Caco-2 (cell line): Measurements from ENCODE around the gene DVL1. TPM values are rescaled to one million over a fixed set of nuclear protein-coding genes. Genes with fewer than 3 reads are reported as not detected.

Experiments
- BruUV-seq: library from RNA; stranded (reverse); fragments of 400-500 nt; replicated peaks from 2 replicates; lab custom pipeline; 2021; lab: Mats Ljungman, UMichigan
- CTCF ChIA-PET: fragments of 300-600 bp; sonication (Branson Sonifier 250); formaldehyde crosslinking; loops from one replicate; lab custom pipeline; 2022; ENCODE audit warnings: antibody characterized with exemption; lab: Charles Lee
- POLR2A ChIA-PET: fragments of 300-600 bp; sonication (Branson Sonifier 250); formaldehyde crosslinking; loops from one replicate; lab custom pipeline; 2022; ENCODE audit warnings: antibody characterized with exemption; lab: Charles Lee
- DNase-seq, 2 experiments: peaks; one replicate each; pipeline versions ENCODE4 v3.0.0 to v3.0.0-alpha.2; 2020 to 2022
- H3K27me3 ChIP-seq: replicated peaks from 2 replicates; pipeline ENCODE4 v1.6.0; 2011; ENCODE audit warnings: low read length; ENCODE audit not compliant: control insufficient read depth, insufficient read depth
- H3K36me3 ChIP-seq: 2 replicates; pipeline ENCODE4 v1.5.1; 2011; ENCODE audit warnings: low read length; ENCODE audit not compliant: control insufficient read depth, insufficient read depth
- H3K4me1 ChIP-seq: fragments of 250-450 bp; sonication (Bioruptor Pico); 2 replicates; pipeline ENCODE4 v1.5.1; 2020; ENCODE audit warnings: mild to moderate bottlenecking
- H3K4me3 ChIP-seq: 2 replicates; pipeline ENCODE4 v1.5.1; 2011; ENCODE audit warnings: low read depth, mild to moderate bottlenecking, control low read depth, low read length
- H3K9me3 ChIP-seq: fragments of 250-450 bp; sonication (Bioruptor Pico); 2 replicates; pipeline ENCODE4 v1.5.1; 2020; ENCODE audit warnings: mild to moderate bottlenecking, moderate library complexity
- H3K27ac Mint-ChIP-seq: one replicate; pipeline ENCODE4 v1.8.0; 2022; ENCODE audit warnings: mixed read lengths; ENCODE audit not compliant: unreplicated experiment
- H3K27me3 Mint-ChIP-seq: one replicate; pipeline ENCODE4 v1.8.0; 2022; ENCODE audit warnings: mixed read lengths; ENCODE audit not compliant: insufficient read depth, unreplicated experiment
- H3K36me3 Mint-ChIP-seq: one replicate; pipeline ENCODE4 v1.8.0; 2022; ENCODE audit warnings: mild to moderate bottlenecking, mixed read lengths; ENCODE audit not compliant: insufficient read depth, unreplicated experiment
- H3K4me1 Mint-ChIP-seq: one replicate; pipeline ENCODE4 v1.8.0; 2022; ENCODE audit warnings: low read depth, mixed read lengths; ENCODE audit not compliant: unreplicated experiment
- H3K4me3 Mint-ChIP-seq: one replicate; pipeline ENCODE4 v1.8.0; 2022; ENCODE audit warnings: mild to moderate bottlenecking, moderate library complexity, mixed read lengths; ENCODE audit not compliant: unreplicated experiment
- H3K9me3 Mint-ChIP-seq: one replicate; pipeline ENCODE4 v1.8.0; 2022; ENCODE audit warnings: mixed read lengths; ENCODE audit not compliant: unreplicated experiment
- CTCF ChIP-seq, 2 experiments: fragments of 200-600 bp in 1 of 2; IDR thresholded peaks; 1 replicate in 1 of 2; 2 replicates in 1 of 2; pipeline versions ENCODE4 v1.5.1 to v1.8.0; 2011 to 2022; ENCODE audit warnings: antibody characterized with exemption in 1 of 2, control low read depth in 1 of 2, inconsistent platforms in 1 of 2, low read depth in 1 of 2, low read length in 1 of 2, mild to moderate bottlenecking in 1 of 2, moderate library complexity in 1 of 2; ENCODE audit not compliant: insufficient read depth in 1 of 2, severe bottlenecking in 1 of 2, unreplicated experiment in 1 of 2
- intact Hi-C: fragments of 100-400 bp; cut with micrococcal nuclease; formaldehyde crosslinking; loops from one replicate; pipeline ENCODE4 v1.10.0; 2022; ENCODE audit not compliant: unreplicated experiment
- total RNA-seq: library from RNA; stranded (reverse); gene quantifications from 2 replicates; pipeline ENCODE4 v1.2.3, GENCODE V29; 2022

DVL1 gene
- total RNA-seq, 1 experiment from 2014 or later = 40.6 TPM

- Histone ChIP-seq H3K27me3 (no peaks in the 10 kb centered on the region), H3K36me3 (no peaks in the 10 kb centered on the region; the same call in 1 of the 2 replicates), H3K4me3 (no peak overlapping the region), H3K4me1 (peaks cover 27% of the 10 kb centered on the region), H3K9me3 (no peaks in the 10 kb centered on the region)
- no peak for TF ChIP-seq CTCF (IDR thresholded peaks at IDR 0.05; ENCODE audit: insufficient read depth in 1 of 2, low read depth in 1 of 2, low read length in 1 of 2, severe bottlenecking in 1 of 2, unreplicated experiment in 1 of 2)
- Mint-ChIP-seq H3K9me3 (no peaks in the 10 kb centered on the region), H3K36me3 (peaks cover 44% of the 10 kb centered on the region), H3K27ac (no peak overlapping the region), H3K27me3 (no peaks in the 10 kb centered on the region), H3K4me3 (peak overlapping the region; percentile 81), H3K4me1 (peaks cover 4% of the 10 kb centered on the region)
- no TSS peak for BruUV-seq
- ChIA-PET CTCF (interaction anchor here (0.5 kb wide), 1 partner anchor 36 kb away, joined by 3 read pairs; no protein-coding TSS in a partner anchor), POLR2A (no interaction called here)
- intact Hi-C loops = no loop called here
- DNase-seq = no peak
Measured at GRCh38 chr1:1310109-1310385, 39.2 kb downstream of the DVL1 start.

DNA sequence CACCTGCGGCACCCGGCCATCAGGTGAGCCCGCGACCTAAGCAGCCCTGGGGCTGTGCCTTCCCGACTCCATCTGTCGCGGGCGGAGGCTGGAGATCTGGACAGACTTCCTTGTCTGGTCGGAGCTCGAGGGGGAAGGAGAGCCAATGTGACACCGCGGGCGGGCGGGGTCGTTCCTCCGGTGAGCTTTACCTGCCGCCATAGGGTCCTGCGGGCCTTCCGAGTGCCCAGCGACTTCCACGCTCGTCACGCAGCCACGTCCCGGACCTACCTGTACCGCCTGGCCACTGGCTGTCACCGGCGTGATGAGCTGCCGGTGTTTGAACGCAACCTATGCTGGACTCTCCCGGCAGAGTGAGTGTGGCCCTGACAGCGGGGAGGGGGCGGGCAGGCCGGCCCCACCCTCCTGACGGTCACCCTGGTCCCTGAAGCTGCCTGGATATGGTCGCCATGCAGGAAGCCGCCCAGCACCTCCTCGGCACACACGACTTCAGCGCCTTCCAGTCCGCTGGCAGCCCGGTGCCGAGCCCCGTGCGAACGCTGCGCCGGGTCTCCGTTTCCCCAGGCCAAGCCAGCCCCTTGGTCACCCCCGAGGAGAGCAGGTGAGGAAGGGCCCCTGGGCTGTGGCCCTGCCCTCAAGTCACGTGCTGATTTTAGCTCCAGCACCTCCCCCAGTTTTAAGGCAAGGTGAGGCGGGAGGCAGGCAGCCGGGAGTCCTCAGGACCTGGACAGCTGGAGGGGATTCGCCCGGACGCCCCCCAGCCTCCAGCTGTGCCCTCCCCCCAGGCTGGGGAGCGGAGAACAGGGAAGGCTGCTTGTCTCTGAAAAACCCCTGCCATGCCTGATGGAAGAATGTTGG lies 39.7 kb downstream of the DVL1 start:
- Histone ChIP-seq H3K4me1 (peaks cover 33% of the 10 kb centered on the region), H3K4me3 (peak overlapping the region; percentile 89), H3K27me3 (no peaks in the 10 kb centered on the region), H3K36me3 (no peaks in the 10 kb centered on the region), H3K9me3 (no peaks in the 10 kb centered on the region)
- H3K9me3 Mint-ChIP-seq = no peaks in the 10 kb centered on the region
- H3K4me3 Mint-ChIP-seq = peak overlapping the region; percentile 81
- TF ChIP-seq CTCF (IDR thresholded peaks at IDR 0.05; ENCODE audit: insufficient read depth in 1 of 2, low read depth in 1 of 2, low read length in 1 of 2, severe bottlenecking in 1 of 2, unreplicated experiment in 1 of 2) = no peak
- H3K4me1 Mint-ChIP-seq = no peaks in the 10 kb centered on the region
- no peak for DNase-seq
- intact Hi-C loops = no loop called here
- no TSS peak for BruUV-seq
- POLR2A ChIA-PET = no interaction called here
- no peak overlapping the region for H3K27ac Mint-ChIP-seq
- no peaks in the 10 kb centered on the region for H3K27me3 Mint-ChIP-seq
- CTCF ChIA-PET = interaction anchor here (0.5 kb wide), 1 partner anchor 35 kb away, joined by 3 read pairs; no protein-coding TSS in a partner anchor
- peaks cover 38% of the 10 kb centered on the region for H3K36me3 Mint-ChIP-seq

- BruUV-seq = TSS peak; percentile 46
- peak in 1 of 2 experiments; percentile 44 for DNase-seq
- no peaks in the 10 kb centered on the region for H3K9me3 ChIP-seq
- Mint-ChIP-seq H3K9me3 (no peaks in the 10 kb centered on the region), H3K36me3 (peaks cover 32% of the 10 kb centered on the region), H3K4me1 (no peaks in the 10 kb centered on the region), H3K27me3 (no peaks in the 10 kb centered on the region), H3K27ac (no peak overlapping the region), H3K4me3 (peak overlapping the region; percentile 81)
- H3K4me3 ChIP-seq = peak overlapping the region; percentile 89
- peaks cover 36% of the 10 kb centered on the region for H3K4me1 ChIP-seq
- TF ChIP-seq CTCF (IDR thresholded peaks at IDR 0.05; ENCODE audit: insufficient read depth in 1 of 2, low read depth in 1 of 2, low read length in 1 of 2, severe bottlenecking in 1 of 2, unreplicated experiment in 1 of 2) = no peak
- intact Hi-C loops = no loop called here
- no peaks in the 10 kb centered on the region for H3K27me3 ChIP-seq
- ChIA-PET POLR2A (no interaction called here), CTCF (no interaction called here)
- H3K36me3 ChIP-seq = no peaks in the 10 kb centered on the region
Measured at GRCh38 chr1:1308756-1309250, 40.4 kb downstream of the DVL1 start.
